NOMO-1 treated with DMSO at 0.1 percent for 48 hours (cell line): Measurements from ENCODE around the gene LTBP2.
A peak's percentile ranks its signal among the peaks of the same experiment; 100 is the strongest.

Source experiments
- DNase-seq: peaks from one replicate; lab custom pipeline; 2025; ENCODE audit not compliant: unreplicated experiment; lab: John Stamatoyannopoulos, UW

Gene LTBP2

DNA sequence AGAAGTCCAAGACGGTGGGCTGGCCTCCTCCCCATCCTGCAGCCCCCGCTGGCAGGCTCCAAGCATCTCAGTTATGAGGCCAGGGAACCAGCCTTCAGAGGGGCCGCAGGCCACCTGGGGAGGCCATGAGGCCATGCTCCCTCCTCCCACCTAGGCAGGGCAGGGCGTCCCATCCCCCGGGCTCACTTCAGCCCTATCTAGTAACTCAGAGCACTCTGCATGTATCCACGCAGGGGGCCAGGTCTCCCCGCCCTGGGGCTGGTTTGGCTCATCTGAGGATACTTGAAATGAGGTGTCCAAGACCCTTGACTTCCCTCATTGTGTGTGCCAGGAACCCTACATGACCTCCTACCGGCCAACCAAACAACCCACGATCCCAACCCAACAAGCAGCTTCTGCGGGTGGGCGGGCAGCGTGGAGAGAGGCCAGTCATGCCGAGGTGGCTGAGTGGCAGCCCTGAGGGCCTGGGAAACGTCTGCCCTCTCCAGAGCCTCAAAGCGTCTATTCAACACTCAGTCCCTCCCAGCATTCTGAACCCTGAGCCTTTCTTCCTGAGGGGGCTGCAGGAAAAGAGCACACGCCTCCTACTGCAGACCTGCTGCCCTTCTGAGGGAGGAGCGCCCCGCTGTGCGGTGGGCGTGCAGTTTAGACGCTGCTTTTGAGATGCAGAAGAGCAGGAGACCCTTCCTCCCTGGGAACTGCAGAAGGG lies 101.7 kb downstream of the LTBP2 start:
- DNase-seq = no peak

DNA sequence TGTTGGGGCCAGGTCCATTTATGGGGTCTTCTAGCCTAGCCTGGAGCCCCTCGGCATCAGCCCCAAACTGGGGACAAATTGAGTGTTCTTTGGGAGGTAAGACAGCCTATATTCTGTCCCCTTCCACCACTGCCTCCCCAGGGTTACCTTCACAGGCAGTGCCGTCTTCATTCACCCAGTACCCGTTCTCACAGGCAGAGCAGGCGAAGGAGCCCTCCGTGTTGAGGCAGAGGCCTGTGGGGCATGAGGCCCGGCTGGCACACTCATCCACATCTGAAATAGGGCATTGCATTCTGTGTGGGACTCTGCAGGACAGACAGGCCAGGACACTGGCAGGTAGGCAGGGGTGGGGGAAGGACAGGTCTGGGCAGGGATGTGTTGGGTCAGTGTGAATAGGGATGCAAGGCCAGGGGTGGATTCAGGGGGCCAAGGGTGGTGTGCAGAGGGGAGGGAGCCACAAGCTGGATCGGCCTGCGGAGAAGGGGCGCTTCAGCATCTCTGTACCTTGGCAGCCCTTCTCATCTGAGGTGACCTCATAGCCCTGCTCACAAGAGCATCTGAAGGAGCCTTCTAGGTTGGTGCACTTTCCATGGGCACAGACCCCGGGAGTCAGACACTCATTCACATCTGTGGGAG lies 102.3 kb downstream of the LTBP2 start:
- DNase-seq = no peak

- DNase-seq = no peak
These were observed 103.1 kb downstream of the LTBP2 start for GRCh38 chr14:74508844-74509428.

GRCh38 chr14:74508292-74508731 lies 103.7 kb downstream of the LTBP2 start:
- DNase-seq = no peak

- DNase-seq = no peak
These were observed 104.2 kb downstream of the LTBP2 start for GRCh38 chr14:74507840-74508239.

GRCh38 chr14:74507085-74507484 lies 105.0 kb downstream of the LTBP2 start:
- no peak for DNase-seq

DNA sequence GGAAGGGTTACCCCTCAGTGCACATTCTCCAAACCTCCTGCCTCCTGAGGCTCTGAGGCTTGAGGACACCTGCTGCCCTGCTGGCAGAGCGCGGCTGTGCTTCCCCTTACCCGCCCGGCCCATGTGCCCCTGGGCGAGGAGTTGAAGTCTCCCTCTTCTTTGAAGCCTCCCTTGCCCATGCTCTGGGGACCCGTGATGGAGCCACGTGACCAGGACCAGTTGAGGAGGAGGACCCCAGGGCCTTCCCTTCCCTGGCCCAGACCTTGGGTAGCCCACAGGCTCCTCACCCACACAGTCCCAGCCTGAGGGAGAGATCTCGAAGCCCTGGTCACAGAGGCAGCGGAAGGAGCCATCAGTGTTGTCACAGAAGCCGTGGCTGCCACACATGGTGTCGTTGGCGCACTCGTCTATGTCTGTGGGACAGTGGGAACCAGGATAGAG lies 105.6 kb downstream of the LTBP2 start:
- no peak for DNase-seq

GRCh38 chr14:74505831-74506230 lies 106.2 kb downstream of the LTBP2 start:
- DNase-seq = no peak

- no peak for DNase-seq
These were observed 106.9 kb downstream of the LTBP2 start for GRCh38 chr14:74504874-74505720.

DNA sequence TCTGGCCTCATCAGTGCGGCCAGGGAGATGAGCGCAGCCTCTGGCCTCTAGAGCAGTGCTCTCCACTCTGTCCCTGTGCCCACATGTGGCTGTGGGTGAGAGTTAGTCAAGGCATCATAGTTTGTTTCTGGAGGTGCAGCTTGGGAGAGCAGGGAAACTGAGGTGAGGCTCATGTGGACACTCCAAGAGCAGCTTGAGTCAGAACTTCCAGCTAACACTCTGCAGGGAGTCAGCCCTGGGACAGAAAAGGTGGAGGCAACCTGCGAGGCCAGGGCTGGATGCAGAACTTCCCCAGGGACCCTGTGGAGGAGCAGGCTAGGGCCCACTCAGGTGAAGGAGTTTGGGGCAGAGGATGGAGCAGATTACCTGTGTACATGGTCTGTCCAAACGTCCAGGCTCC lies 107.6 kb downstream of the LTBP2 start:
- no peak for DNase-seq

- no peak for DNase-seq
These were observed 108.1 kb downstream of the LTBP2 start for GRCh38 chr14:74503938-74504335.

DNA sequence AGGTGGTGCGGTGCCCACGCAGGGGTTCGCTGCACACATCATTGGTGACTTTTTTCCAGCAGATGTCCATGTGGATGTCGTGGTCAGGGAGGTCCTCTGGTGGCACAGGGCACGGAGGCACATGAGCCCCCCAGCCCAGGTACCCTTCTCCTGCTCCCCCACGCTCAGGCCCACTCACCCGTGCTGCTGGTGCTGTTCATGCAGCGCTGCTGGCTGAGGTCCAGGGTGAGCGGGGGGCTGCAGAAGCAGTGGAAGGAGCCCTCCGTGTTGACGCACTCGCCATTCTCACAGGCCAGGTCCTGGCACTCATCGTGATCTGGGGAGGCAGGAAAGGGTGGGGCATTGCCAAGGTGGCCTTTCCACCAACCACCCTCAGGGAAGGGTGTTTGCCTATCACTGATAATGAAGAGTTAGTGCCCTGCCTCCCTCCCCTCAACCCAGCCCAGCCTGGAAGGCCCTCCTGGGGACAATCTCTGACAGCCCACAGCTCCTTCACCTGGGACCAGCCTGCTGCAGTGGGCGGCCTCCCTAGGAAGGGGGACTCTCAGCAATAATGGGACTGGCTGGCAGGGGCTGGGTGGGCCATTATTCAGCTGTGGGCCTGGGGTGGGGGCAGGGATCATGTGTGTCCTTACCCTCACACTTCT lies 108.6 kb downstream of the LTBP2 start:
- DNase-seq = no peak

DNA sequence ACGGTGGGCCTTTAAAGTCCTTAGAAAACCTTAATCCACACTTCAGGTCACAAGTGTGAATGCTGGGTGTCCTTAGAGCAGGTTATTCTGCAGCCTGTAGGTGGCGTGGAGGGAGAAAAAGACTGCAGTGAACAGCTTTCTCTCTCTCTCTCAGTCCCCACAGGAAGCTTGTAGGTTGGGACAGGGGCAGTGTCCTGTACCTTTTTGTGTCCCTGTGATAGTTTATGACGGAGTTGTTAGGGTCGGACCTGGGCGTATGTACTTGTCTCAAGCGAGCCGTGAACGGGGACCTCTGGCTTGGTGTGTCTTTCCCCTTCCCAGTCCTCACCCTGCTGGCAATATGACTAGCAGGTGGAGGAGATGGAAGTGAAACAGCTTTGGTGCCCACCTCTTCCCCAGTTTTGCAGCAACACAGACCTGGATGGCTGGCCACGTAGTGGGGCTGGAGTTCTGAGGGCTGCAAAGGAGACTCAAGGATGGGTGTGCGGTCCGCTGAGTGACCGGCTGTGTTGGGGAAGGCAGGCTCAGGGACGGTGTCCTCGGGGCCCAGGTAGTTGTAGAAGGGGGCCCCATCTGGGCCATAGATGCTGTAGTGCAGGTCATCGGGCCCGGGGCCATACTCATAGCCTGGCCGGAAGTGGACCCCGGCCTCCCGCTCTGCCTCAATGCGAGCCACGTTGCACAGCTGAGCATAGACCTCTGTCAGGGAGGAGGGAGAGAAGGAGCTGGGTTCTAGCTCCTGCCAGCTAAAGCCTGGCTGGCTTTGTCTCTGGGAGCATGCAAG lies 109.6 kb downstream of the LTBP2 start:
- peak; percentile 15 for DNase-seq

- DNase-seq = no peak
These were observed 110.3 kb downstream of the LTBP2 start for GRCh38 chr14:74501691-74502090.

DNA sequence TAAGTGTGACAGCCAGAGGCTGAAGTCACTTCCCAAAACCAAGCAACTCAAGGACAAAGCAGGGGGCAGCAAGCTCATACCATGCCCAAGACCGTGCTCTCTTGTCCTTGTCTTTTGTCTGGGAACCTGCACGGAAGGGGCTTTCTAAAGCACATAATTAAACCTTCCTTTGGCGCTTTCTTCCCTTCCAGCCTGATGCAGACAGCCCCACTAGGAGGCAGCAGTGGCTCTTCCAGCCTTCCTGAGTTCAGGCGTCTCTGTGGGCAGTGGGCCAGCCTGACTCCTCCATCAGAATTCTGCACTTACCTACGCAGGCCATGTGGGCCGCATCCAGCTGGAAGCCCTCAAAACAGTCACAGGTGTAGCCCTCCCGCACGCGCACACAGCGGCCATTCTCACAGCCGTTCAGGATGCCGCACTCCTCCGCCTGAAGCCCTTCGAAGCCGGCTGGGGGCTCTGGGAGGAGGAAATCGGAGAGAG lies 110.9 kb downstream of the LTBP2 start:
- DNase-seq = no peak

DNA sequence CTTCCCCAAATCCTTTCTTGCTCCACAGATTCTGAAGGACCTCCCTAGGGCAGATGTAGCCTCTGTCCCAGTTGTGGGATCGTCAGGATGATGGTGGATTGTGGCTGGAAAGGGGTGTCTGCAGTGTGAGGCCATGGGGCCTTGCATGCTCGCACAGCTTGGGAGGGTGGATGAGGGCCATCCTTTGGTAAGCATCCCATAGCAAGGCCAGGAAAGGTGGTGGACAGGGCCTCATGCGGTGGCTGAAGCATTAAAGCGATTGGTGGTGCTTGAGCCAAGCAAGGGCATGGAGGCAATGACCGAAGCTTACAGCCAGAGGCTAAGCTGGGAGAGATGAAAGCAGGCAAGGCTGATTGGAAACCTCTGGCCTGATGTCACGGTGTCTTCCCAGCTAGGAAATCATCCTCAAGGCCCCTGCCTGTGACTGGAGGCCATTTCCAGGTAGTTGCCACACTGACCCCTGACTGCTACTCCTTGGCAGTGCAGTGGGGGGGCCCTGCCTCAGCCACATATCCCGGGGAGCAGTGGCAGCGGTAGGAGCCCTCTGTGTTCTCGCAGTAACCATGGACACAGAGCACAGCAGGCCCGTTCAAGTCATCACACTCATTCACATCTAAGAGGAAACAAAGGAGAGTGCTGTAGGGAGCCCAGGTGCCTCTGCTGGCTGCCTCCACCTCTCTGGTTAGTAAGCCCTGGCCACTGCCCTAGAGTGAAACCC lies 111.5 kb downstream of the LTBP2 start:
- no peak for DNase-seq

DNA sequence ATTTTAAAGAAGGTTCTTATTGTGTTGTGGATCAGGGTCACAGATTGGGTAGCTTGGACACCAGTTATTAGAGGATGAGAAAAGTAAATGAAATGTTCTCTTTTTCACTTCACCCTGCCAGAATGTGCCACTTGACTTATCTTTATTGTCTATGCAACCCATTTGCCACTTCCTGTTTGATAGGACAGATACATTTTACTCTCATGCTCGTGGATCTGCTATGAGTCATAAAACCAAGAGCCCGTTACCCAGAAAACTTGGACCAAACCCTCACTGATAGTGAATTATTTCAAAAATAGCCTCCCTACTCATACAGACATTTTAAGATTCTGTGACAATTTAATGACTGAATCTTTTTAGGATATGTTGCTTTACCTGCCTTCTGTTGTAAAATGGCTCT lies 116.7 kb downstream of the LTBP2 start:
- DNase-seq = peak; percentile 7

DNA sequence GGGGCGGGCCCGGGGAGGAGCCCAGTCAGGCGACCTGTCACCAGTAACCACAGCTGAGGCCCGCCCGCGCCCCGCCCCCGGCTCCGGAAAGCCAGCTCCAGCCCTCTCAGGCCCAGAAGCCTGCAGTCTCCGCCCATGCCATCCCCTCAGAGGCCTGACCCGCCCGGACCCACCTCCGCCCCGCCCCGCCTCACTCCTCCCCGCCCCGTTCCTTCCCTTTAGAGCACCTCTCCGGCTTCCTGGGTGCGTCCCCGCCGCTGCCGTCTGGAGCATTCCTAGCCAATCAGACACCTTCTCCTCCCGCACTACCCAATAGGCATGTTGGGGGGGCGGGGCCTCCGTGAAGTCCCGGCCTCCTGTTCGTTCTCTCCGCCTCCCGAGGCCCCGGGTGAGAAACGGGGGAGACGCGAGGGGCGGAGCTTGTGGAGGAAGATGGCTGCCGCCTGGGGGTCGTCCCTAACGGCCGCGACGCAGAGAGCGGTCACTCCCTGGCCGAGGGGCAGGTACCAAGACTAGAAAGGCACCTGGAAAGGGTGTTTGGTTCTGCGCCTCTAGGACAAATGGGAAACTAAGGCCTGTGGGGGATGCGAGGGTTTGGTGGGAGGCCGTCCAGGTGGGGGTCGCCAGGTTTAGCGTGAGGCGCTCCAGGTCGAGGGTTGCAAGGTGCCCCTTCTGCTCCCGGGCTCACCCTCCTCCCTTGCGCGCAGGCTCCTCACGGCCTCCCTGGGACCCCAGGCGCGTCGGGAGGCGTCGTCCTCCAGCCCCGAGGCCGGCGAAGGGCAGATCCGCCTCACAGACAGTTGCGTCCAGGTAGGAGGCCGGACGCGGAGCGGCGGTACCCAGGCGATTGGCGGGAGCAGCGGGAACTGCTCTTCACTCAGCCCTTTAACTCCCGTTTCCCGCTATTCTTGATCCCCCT lies 118.4 kb downstream of the LTBP2 start, which contains the start of gene ISCA2:
Gene ISCA2 (plus strand): TSS at position 423 of the 919 bp plus-strand sequence. CDS start 10 bp downstream, at position 433.
- DNase-seq = peak; percentile 99
